Ishikawa (cell line): Measurements from ENCODE around the gene HOXB9.

Experiments used
- CEBPB ChIP-seq: IDR thresholded peaks from 2 replicates; pipeline ENCODE4 v1.6.1; 2012
- CREB1 ChIP-seq: IDR thresholded peaks from 2 replicates; pipeline ENCODE4 v1.6.1; 2012; ENCODE audit warnings: low read depth
- EGR1 ChIP-seq: IDR thresholded peaks from 2 replicates; pipeline ENCODE4 v1.6.1; 2012
- EP300 ChIP-seq: IDR thresholded peaks from 2 replicates; pipeline ENCODE4 v1.6.1; 2012; ENCODE audit warnings: borderline replicate concordance
- FOXM1 ChIP-seq: IDR thresholded peaks from 2 replicates; pipeline ENCODE4 v1.6.1; 2012; ENCODE audit warnings: low read depth, borderline replicate concordance
- MAX ChIP-seq: IDR thresholded peaks from 2 replicates; pipeline ENCODE4 v1.6.1; 2012
- NFIC ChIP-seq: IDR thresholded peaks from 2 replicates; pipeline ENCODE4 v1.6.1; 2012
- RAD21 ChIP-seq: IDR thresholded peaks from 2 replicates; pipeline ENCODE4 v1.6.1; 2012; ENCODE audit warnings: low read depth
- REST ChIP-seq: IDR thresholded peaks from 2 replicates; pipeline ENCODE4 v1.6.1; 2012; ENCODE audit warnings: low read depth, mild to moderate bottlenecking
- TAF1 ChIP-seq: IDR thresholded peaks from 2 replicates; pipeline ENCODE4 v1.6.1; 2012; ENCODE audit warnings: low read depth, mild to moderate bottlenecking
- TCF12 ChIP-seq: IDR thresholded peaks from 2 replicates; pipeline ENCODE4 v1.6.1; 2012; ENCODE audit warnings: low read depth
- TEAD4 ChIP-seq: IDR thresholded peaks from 2 replicates; pipeline ENCODE4 v1.6.1; 2012
- USF1 ChIP-seq: IDR thresholded peaks from 2 replicates; pipeline ENCODE4 v1.6.1; 2012
- YY1 ChIP-seq: IDR thresholded peaks from 2 replicates; pipeline ENCODE4 v1.6.1; 2012; ENCODE audit warnings: low read depth
- ZBTB7A ChIP-seq: IDR thresholded peaks from 2 replicates; pipeline ENCODE4 v1.6.1; 2012; ENCODE audit warnings: low read depth

The HOXB9 gene

GRCh38 chr17:48642059-48642842, 16.1 kb upstream of the HOXB9 start:
- no peak for TF ChIP-seq NFIC
- no peak for TF ChIP-seq MAX
- no peak for TF ChIP-seq CEBPB
- TF ChIP-seq EGR1: no peak
- TF ChIP-seq EP300: no peak
- no peak for TF ChIP-seq USF1
- no peak for TF ChIP-seq FOXM1
- no peak for TF ChIP-seq ZBTB7A
- TF ChIP-seq TAF1: no peak
- no peak for TF ChIP-seq TCF12
- TF ChIP-seq CREB1: no peak
- TF ChIP-seq RAD21: no peak
- no peak for TF ChIP-seq YY1
- no peak for TF ChIP-seq REST
- TF ChIP-seq TEAD4: no peak

- TF ChIP-seq NFIC (no peak), TEAD4 (no peak), EGR1 (no peak), EP300 (no peak), ZBTB7A (no peak), YY1 (no peak), FOXM1 (no peak), USF1 (no peak)
Observed at GRCh38 chr17:48641541-48642058, 15.4 kb upstream of the HOXB9 start.

- TF ChIP-seq RAD21 (no peak), YY1 (no peak), NFIC (no peak), MAX (no peak), EGR1 (no peak), REST (no peak), USF1 (no peak), TAF1 (no peak), CREB1 (no peak)
Observed at GRCh38 chr17:48640858-48641180, 14.7 kb upstream of the HOXB9 start.

- TF ChIP-seq NFIC (no peak), TEAD4 (no peak), TCF12 (no peak), FOXM1 (no peak), EP300 (no peak), CEBPB (no peak), RAD21 (no peak), MAX (no peak), REST (no peak), EGR1 (no peak), YY1 (no peak), TAF1 (no peak), CREB1 (no peak), USF1 (no peak), ZBTB7A (no peak)
Observed at GRCh38 chr17:48639982-48640857, 14.1 kb upstream of the HOXB9 start.
